ENCODE results near the gene HOXA9.

Gene HOXA9

DNA sequence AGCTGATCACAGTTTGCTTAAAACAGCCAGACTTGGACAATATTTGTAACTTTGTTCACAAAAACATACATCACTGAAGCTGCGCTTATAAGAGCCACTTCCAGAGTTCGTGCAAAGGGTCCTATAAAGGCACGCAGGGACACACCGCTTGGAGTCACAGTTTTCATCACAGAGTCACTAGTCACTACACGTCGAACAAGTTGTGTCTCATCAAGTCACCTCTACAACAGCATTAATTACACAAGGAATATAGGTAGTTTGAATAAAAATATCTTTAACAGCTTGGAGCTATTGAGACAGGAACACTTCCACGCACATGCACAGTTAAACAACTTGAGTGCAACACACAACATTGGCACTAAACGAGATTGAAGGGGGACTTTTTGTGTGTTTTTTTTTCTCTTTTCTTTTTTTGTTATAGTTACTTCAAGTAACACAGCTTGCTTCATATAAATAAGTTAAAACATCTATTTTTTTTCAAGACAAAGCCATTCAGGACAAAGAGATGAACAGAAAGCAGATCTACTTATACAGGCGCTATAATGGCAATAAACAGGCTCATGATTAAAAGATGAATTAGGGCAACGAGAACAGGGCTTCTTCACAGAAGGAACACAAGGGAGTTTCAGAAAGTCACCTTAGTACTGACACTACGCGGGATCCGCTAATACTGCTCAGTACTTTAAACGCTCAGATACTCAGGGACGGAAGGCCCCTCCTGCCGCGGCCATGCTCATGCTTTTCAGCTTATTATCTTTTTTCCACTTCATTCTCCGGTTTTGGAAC, 24.0 kb downstream of the HOXA9 start:
- DNase-seq, result no peak

DNA sequence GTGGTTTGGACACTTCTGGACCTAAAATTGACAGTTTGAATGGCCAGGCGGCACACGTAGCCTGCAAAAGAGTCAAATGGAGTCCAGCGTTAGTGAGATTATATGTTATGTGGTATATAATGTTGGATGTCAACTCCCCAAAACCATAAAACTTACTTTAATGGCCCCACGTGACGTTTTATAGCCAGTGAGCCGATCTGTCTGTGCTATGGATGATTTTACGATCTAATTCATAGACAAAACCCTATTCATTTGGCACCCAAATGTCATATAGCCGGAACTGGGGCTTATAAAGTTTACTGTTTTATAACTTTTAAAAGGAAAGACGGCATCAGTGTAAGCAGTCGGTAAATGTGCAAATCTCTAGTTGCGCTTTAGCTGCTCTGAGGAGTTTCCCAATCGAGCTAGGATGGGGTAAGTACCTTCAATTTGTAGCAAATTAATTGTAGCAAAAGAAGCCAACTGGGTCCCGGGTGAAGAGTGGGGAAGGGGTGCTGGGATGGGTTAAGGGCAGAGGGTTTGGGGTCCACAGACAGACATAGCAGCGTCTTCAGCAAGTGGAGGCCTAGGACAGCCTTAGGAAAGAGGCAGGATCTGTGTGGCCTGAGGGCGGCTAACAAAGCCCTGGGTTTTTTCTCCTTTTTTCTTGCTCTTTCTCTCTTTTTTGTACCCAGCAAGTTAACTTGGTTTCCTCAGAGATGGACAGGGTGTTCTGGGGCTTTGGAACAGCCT, 25.0 kb downstream of the HOXA9 start:
- no peak for DNase-seq

DNA sequence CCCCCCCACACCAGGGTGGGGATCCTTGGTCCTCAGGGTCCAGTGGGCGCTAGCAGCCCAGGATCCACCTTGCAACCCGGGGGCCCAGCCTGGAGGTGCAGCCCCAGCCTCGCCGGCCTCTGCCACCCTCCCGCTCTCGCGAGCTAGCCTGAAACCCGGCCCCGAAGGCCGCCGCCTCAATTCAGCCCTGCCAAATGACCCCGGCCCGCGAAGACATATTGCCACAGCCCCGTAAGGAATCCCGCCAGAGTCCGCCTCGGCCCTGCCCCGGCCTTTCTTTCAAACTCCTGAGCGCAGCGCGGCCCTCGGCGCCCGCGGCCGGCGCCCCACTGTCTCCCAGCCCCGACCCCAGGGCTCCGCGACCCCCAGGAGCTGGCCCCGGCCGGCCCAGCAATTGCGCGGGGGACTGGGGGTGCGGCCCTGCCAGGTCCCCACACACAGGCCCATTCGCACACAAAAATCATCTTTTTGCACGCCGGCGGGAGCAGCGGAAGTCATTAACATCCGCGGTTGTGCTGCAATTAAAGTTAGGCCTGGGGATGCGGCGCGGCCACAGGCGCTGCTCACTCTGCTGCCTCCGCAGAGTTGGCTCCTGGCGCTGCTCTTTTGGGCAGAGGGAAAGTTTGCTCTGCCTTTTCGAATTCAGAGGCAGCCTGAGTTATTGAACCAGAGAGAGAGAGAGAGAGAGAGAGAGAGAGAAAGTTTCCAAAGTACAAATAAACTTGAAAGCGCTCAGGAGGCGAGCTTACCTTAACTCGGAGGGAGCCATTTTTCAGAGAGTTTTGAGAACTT, 25.8 kb downstream of the HOXA9 start:
- DNase-seq, result no peak

DNA sequence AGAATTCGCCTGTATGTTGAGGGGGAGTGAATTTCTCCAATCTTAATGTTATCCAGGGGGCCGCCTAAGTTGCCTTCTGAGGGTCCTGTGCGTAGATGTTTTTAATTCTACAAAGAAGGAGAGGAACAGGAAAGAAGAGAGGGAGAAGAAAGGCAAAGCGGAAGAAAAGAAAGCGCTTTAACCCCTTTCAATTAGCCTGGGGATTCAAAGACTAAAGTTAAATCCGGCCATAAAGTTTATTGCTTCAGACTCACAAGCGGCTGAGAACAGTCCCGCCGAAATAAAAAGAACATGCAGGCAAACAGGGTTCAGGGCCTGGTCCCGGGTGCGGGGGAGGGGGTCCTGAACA, 26.4 kb downstream of the HOXA9 start:
- DNase-seq, result no peak

DNA sequence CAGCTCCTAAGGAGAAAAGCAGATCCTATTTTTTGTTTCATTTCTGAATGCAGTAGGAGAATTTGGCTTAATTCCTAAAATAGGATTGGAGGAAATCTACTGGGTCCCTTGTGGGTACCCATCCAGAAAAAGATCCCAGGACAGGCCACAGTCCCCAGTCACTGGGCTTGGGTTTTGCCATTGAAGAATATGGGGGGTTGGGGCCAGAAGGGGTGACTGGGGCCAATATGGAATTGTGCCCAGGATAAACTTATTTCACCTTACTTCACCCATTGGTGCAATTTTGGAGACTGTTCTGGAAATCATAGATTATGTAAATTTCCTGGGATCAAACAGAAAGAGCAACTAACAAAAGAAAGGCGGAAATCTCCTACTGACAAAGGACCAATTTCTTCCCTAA, 26.9 kb downstream of the HOXA9 start:
- DNase-seq, result no peak

DNA sequence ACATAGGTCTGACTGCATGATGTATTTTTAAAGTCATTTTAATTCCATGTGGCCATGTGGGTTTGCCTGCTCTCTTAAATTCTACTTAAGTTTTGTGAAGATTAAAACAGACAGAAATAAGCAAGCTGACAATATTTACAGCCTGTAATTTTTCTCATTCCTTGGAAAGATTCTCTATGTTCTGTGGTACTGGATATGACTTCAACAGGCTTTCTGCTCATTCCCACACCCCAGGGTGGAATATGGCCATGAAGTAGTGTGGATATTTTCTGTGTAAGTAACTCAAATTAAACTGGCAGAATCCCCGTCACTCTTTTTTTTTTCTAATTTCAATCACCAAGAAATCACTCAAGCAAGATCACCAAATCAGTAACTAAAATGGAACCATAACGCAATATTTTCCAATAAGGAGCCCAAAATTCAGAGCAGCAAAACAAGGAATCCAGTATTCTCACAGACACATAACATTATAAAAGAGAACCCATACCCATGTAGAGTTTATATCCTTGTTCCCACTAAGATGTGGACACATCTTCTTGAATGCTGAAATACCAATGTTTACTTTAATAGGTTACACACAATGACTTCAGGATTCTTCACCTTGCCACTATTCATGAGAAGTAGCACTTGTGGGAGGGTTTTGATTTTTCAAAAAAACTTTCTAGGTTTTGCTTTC, 27.6 kb downstream of the HOXA9 start:
- DNase-seq, result no peak

DNA sequence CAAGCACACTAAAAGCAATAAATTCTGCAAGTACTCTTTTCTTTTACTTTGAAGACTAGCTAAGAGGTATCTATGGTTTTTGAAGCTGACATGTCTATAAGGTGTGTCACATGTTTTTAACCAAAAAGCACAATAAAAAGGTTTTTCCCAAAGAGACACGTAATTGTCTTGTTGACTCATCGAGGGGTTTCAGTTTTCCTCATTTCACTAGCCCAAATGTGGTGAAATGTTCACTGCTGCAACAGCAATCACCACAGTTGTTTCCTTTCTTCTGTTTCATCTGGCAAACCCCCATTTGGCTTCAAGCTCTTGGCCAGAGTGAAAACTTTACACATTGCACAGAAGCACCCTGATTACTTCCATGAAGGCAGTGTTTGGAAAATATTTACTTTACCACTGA, 30.9 kb downstream of the HOXA9 start:
- no peak for DNase-seq

DNA sequence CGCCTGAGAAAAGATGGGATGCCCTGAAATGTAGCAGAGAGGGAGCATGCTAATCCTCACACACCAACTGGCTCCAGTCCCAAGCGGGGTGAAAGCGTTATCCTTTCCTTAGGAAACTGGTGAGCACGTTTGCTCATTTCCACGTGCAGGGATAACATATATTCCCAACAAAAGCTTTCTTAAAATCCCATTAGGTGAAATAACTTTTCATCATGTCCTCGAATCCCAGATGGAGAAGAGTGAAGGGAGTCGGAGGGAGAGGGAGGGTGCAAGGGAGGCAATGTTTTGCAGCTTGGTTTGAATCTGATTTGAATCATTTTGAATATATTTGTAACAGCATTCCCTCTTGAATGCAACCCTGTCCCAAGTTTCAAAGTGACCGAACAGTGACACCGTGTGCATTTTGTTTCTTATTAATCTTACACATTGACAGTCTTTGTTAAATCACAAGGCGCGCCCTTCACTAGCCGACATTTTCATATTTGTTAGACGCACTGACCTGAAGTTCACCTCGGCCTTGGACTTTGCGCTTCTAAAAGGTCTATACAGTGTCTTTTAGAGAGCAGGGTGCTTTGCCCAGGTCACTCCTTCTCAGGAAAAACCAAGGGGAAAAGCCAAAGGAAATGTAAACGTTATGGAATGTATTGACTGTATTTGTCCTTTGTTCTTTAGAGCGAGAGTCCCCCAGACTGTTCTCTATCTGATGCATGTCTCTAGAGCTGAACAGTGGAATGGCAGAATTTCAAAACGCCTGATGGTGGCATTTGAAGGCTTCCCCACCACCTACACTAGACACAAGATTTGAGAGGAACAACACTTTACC, 31.7 kb downstream of the HOXA9 start:
- DNase-seq, result no peak

DNA sequence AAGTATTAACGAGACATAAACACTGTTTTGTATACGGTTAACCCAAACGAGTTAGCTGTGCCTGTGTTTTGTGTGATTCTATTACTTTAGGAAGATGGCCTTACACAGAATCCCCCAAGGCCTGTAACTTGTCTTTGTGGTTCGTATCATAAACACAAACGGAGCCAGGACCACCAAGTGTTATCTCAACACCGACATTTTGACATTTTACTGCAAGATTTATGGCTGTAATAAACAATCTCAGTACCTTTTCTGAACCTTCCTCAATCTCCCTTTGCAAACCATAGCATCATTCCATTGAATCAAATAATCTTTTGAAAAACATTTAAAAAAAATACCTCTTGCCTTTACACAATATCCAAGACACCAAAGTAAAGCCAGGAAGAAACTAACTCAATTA, 32.4 kb downstream of the HOXA9 start:
- no peak for DNase-seq

DNA sequence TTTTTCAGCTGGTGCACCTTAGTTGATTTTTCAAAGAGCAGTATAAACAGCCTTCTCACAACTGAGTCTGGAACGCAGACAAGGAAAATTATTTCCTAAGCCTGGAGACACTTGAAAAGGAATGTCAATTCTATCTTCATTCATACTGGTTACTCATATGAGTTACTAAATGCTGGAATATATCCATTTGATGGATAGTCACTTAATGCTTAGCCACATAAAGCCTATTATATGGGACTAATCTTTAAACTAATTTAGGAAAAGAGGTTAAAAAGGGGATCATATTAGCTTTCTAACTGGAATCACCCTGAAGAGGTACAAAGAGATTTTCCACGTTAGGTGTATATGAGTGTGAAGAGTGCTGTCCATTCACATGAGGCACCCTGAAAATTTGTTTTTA, 33.1 kb downstream of the HOXA9 start:
- DNase-seq, result no peak

DNA sequence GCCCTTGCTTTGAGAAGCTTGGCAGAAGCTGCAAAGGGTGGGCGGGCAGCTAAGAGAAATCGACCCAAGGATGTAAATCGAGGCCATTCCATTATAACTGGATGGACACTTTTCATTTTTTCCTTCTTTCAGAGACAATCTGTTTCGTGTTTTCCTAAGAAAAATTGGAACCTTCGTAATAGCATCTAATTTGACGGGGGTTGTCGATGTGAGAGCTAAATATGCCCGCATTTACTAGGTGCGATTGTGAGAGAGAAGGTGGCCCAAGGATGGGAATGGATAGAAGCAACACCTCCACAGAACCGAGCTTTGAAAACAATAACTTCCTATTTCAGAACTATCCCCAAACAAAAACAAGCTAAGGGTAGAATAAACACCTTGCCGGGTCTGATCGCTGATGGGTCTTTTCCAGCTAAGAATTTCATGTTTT, 33.9 kb downstream of the HOXA9 start:
- no peak for DNase-seq

DNA sequence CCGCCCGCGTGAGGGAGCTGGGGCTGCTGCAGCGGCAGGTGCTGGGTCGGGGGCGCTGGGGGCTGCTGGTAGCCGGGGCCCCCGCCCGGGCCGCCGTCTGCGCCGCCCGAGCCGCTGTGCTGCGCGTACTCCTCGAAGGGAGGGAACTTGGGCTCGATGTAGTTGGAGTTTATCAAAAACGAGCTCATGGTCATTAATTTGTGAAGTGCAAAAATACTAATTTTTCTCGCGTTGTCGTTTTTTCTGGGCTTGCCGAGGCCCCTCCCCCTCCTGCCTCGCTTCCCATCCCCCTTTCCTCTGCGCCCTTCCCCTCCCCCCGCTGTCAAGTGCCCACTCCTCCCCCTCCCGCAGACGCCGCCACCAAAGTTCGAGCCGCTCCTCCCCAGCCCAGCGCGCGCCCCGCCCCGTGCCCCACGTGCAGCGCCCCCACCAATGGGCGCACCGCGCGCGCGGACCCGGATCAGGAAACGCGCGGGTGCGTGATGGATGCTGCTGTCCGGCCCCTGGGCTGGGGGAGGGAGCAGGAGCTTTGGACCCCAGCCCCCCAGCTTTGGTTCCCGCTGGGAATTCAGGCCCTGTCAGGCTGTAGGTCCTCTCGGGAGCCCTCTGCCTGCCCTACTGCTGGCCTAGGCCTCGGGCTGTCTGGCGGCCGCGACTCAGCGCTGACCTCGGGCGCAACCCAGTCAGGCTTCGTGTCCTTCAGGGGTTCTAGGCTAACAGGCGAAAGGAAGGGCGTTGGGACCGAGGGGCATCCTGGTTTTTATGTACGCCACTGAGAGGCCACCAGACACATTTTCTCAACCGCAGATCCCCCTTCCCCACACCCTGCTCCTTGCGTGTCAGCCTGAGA, 34.6 kb downstream of the HOXA9 start, which contains the start of gene HOXA4:
TSS of gene HOXA4 (minus strand) at position 218 of the 850 bp plus-strand sequence. CDS start at position 194, 24 bp downstream.
- no peak for DNase-seq

DNA sequence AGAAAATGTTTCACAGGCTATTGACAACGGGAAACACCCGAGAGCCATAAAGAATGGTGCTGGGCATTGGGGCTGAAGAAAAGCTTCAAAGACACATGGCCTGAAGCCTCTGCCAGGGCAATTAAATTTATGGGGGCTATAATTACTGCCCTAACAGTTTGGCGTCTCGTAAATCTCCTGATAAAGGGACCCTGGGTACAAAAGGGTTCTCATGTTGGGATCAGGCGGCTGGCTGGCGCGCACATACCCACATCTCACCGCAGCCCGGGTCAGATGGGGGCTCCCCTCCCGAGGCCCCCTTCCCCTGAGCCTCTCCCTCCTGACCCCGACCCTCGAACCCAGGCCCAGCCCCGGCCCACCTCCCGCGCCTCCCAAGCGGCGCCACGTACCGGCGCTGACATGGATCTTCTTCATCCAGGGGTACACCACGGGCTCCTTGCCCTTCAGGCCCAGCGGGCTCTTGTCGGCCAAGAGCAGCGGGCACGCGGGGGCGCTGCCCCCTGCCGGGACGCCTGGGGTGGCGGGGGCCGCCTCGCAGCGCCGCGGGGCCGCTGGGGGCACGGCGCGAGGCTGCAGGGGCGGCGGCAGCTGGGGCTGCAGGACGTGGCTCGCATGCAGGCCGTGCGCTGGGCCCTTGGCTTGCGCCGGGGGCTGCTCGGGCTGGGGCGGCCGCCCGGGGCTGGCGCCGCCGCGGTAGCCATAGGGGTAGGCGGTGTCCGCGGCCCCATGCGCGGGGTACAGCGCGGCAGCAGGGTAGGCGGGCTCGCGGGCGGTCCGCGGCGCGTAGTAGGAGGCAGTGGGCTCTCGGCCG, 35.4 kb downstream of the HOXA9 start:
- no peak for DNase-seq

DNA sequence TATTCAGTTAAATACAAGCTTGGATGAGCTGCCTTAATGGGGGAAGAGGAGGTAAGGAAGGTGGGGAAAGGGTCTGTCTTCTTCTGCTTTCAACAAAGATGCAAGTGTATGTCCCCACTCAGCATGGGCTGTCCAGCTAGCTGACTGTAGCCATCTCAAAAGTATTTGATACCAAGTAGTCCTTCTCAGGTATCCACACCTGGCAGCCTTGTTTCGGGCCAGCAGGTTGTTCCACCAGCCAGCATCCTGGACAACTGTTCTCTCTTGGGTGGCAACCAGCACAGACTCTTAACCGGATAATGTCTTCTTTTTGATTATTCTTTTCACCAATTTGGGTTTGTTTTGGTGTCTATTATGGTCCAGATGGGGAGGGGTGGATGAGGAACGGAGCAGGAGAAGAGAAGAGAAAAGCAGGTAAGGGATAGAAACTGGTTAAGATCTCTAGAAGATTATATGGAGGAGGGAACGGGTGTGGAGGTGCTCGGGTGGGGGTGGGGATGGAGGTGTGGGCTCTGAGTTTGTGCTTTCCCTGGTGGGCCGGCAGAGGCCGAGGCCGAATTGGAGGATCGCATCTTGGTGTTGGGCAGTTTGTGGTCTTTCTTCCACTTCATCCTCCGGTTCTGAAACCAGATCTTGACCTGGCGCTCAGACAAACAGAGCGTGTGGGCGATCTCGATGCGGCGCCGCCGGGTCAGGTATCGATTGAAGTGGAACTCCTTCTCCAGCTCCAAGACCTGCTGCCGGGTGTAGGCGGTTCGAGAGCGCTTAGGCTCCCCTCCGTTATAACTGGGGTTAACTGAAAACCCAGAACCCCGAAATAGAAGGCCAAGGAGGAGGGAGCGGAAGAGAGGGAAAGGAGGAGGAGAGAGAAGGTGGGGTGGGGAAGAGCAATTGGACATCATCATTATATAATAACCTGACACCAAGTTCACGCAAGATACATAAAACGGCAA, 36.3 kb downstream of the HOXA9 start:
- DNase-seq, result no peak

DNA sequence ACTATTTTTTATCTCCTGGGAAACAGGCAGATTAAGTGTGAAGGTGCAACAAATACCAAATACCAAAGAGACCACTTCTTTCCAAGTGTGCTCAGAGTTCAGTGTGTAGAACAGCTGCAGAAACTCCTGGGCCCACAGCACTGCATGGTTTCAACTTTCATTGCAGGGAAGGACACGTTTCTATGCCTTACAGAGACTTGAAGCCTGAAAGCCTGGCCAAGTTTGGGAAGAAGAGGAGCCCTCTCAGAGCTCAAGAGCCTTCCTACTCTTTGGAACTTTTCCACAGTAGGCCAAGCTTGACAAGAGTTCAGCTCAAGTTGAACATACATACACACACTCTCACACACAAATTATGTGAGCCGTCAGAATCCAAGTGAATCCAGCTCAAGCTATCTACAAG, 37.3 kb downstream of the HOXA9 start:
- DNase-seq, result no peak

DNA sequence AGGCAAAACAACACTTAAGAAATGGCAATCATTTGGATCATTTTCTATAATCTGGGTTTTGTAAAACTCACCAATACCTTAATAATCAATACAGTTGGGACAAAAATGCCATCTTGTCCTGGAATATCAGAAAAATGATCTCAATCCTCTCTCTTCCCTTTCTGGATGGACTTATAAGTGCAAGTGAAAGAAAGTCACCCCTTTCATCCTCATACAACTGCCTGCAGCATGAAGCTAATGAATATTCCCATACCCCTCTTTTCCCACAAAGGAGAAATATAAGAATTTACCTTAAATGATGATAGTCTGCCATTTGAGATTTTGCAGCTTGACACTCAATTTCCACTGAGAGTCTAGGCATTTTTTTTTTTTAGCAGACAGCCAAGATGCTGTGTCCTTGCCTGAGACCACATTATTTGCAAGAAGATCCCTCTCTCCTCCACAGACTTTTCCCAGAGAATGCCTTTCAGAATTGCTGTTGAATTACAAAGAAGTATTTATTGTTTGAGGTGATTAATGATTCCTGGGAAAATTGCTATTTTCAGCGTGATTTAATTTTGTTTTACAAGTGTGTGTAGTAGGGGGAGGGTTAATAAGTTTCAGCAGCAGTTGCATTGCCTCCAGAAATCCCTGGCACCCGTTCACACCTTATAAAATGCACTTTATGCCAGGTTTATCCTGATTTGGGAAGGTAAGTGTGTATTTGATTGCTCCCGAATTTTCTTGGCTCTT, 38.6 kb downstream of the HOXA9 start:
- no peak for DNase-seq

DNA sequence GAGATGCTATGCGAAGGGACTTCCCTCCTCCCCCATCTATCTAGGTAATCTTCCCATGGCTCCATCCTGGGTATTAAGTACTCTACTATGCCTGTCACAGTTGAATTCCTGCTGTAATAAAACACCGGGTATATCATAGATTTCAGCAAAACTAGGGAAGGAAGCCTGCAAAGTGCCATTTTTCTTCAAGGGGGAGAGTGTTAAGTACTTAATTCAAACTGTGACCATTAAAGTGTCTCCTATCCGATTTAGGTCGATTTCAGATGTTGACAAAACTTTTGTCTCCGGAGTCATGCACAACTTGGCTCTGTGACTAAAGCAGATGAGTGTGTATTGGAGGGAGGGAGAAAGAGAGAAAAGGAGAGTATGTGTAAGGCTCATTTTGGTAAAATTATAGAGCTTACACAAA, 39.3 kb downstream of the HOXA9 start:
- no peak for DNase-seq

Measured in SIG-M5 (cell line).